Fibroblast of skin of right biceps (primary cell): ENCODE results near the gene C10orf120.

Experiments used
- DNase-seq: peaks from one replicate; pipeline ENCODE4 v3.0.0-alpha.2; 2013

Gene C10orf120

GRCh38 chr10:122699796-122700455, at the start of gene C10orf120:
C10orf120 (minus strand) TSS chr10:122699846; CDS start chr10:122699790, 56 bp downstream.
- no peak for DNase-seq

DNA sequence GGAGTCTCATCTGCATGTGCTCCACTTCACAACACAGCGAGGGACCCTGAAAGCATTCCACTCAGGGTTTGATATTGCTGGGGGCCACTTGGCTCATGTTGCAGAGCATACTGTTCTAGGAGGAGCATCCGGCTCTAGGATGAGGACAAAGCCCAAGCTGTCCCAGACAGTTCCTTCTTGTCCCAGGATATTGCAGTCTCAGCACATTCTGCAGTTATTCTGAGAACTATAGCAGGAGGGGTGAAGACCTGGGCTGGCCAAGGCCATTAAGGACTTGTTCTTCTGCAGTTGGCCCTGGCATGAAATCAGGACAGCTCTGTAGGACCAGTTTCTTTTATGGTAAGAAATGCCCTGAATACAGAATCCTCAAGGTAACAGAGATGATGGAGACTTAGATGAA, 48.9 kb upstream of the C10orf120 start:
- DNase-seq: no peak

- no peak for DNase-seq
Measured at GRCh38 chr10:122746408-122746807, 46.8 kb upstream of the C10orf120 start.

- no peak for DNase-seq
Measured at GRCh38 chr10:122744257-122744656, 44.6 kb upstream of the C10orf120 start.

DNA sequence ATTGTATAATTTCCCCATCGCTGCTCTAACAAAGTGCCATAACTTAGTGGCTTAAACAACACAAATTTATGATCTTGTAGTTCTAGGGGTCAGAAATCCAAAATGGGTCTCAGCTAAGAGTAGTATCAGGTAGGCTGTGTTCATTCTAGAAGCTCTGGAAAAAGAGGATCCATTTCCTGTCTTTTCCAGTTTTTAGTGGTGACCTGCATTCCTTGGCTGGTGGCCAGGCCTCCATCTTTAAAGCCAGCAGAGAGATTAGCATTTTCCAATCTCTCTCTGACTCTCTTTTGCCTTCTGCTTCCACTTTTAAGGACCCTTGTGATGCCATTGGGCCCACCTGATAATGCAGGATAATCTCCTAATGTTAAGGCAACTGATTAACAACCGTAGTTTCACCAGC, 41.0 kb upstream of the C10orf120 start:
- no peak for DNase-seq

GRCh38 chr10:122738031-122738430, 38.4 kb upstream of the C10orf120 start:
- DNase-seq: no peak

- no peak for DNase-seq
Measured at GRCh38 chr10:122733931-122734665, 34.5 kb upstream of the C10orf120 start.

- DNase-seq: no peak
Measured at GRCh38 chr10:122733443-122733842, 33.8 kb upstream of the C10orf120 start.

GRCh38 chr10:122730238-122730637, 30.6 kb upstream of the C10orf120 start:
- DNase-seq: no peak

GRCh38 chr10:122729126-122729525, 29.5 kb upstream of the C10orf120 start:
- DNase-seq: no peak

GRCh38 chr10:122727426-122727825, 27.8 kb upstream of the C10orf120 start:
- no peak for DNase-seq

- no peak for DNase-seq
Measured at GRCh38 chr10:122725768-122726167, 26.1 kb upstream of the C10orf120 start.

- DNase-seq: no peak
Measured at GRCh38 chr10:122725006-122725405, 25.4 kb upstream of the C10orf120 start.

GRCh38 chr10:122721111-122721510, 21.5 kb upstream of the C10orf120 start:
- no peak for DNase-seq

DNA sequence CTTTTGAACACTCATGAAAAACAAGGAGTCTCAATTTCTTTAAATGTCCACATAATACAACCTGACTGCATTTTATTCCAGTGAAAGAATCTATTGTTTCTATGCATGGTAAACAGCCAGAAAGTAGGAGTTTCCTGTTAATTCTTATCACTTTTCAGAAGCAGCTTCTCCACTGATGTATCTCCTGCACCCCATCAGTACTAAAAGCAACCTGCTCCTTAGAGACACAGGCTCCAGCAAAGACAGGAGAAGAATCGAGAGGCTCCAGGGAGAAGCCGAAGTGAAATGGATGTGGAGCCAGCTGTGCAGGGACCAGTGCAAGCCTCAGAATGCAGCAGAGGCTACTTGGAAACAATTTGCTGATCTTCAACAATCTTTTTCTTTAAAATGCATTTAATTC, 16.4 kb upstream of the C10orf120 start:
- DNase-seq: no peak

DNA sequence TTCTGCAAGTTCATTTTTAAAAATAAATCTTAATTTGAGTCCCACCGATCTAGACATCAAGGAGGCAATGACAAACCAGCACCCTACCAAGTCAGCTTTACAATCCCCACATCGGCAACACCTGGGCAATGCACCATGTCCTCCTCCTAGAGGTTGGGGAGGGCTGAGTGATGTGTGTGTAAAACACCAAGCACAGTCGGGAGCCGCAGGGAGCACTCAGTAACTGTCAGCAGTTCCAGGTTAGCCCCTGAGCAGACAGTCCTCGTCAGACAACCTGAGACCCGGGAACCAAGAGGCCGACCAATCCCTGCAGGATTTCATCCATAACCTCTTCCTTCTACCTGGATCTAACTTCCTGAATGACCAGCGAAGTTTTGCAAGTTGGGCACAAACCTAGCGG, 15.9 kb upstream of the C10orf120 start:
- no peak for DNase-seq

DNA sequence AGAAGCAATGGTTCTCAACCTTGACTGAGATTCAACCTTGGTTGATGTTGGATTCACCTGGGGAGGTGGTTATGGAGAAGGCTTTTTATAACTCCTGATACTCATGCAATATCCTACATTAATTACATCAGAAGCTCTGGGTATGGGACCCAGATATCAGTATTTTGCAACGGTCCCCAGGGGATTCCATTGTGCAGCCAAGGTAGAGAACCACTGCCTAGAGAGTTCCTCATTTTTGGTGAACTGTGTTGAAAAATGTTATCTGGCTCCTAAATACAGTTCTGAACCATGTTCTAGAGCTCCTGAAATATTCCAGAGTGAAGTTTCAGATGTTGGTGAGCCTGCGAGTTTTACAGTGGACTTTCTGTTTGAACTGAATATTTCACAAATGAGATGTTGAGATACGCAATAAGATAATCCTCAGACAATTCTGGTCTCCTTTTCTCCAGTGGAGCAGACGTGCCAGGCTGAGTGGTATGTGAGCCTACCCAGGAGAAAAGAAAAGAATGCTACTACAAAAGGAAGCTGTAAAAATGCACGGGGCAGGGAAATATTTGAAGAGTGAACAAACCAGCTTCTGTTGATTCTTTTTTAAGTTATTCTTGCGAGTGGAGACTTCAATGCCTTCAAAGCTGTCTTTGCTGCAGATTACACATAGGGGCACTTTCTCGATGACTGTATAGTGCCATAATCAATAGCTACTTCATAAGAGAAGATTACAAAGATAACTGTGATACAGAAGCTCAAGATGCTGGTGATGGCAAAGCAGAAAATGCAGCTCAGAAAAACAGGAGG, 13.6 kb upstream of the C10orf120 start:
- no peak for DNase-seq

GRCh38 chr10:122710576-122710975, 10.9 kb upstream of the C10orf120 start:
- no peak for DNase-seq

- no peak for DNase-seq
Measured at GRCh38 chr10:122709971-122710370, 10.3 kb upstream of the C10orf120 start.

- no peak for DNase-seq
Measured at GRCh38 chr10:122707535-122707934, 7.9 kb upstream of the C10orf120 start.

DNA sequence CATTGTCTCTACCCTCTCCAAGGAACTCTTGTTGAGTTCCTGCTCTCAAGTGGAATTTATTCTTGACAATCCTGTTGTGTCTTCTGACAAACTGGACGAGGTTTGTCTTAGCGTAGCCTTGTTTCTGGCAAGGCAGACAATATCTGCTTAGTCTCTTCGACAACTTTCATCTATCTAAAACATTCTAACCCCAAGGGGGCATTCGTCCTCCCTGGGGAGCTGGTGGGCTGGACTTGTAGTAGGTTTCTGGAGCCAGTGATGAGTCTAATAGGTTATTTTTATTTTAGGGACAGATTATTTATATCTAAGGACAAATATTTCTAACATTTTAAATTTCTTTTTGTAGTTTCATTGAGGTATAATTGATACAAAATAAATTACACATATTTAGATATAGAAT, 7.3 kb upstream of the C10orf120 start:
- no peak for DNase-seq

DNA sequence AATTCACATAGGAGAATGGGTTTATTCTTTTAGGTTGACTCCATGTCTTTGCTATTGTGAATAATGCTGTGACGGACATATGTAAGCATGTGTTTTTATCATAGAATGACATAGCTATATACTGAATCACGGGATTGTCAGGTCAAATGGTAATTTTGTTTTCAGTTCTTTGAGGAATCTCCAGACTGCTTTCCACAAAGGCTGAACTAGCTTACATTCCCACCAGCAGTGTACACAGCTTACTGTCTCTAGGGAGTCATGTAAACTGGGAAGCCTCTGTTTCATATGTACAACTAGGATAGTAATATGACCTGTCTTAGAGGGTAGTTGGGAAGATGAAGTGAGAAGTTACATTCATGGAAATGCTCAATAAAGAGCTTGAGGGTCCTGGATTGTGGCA, 6.8 kb upstream of the C10orf120 start:
- DNase-seq: no peak
